ENCODE measurements around the gene OPTN.

- TF ChIP-seq, protein P1, sequence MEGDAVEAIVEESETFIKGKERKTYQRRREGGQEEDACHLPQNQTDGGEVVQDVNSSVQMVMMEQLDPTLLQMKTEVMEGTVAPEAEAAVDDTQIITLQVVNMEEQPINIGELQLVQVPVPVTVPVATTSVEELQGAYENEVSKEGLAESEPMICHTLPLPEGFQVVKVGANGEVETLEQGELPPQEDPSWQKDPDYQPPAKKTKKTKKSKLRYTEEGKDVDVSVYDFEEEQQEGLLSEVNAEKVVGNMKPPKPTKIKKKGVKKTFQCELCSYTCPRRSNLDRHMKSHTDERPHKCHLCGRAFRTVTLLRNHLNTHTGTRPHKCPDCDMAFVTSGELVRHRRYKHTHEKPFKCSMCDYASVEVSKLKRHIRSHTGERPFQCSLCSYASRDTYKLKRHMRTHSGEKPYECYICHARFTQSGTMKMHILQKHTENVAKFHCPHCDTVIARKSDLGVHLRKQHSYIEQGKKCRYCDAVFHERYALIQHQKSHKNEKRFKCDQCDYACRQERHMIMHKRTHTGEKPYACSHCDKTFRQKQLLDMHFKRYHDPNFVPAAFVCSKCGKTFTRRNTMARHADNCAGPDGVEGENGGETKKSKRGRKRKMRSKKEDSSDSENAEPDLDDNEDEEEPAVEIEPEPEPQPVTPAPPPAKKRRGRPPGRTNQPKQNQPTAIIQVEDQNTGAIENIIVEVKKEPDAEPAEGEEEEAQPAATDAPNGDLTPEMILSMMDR (IDR thresholded peaks at IDR 0.05), result no peak
- TF ChIP-seq POLR2AphosphoS5 (IDR thresholded peaks at IDR 0.05), result no peak
- no peak for TF ChIP-seq EP300 (IDR thresholded peaks at IDR 0.05)
These were observed 52.3 kb downstream of the OPTN start for GRCh38 chr10:13152296-13152695.

All from stomach (tissue), 4 donors.